Right cardiac atrium (tissue), 5 donors: ENCODE measurements around the gene ZNF597. TPM values are rescaled to one million over a fixed set of nuclear protein-coding genes. Genes with fewer than 3 reads are reported as not detected.
A peak's percentile ranks its signal among the peaks of the same experiment; 100 is the strongest.

Experiments
- ATAC-seq, 2 donors: fragments of 200-7000 bp; cut with Tn5 transposase; one replicate each; pipeline versions ENCODE4 v1.8.0 to v1.9.1; 2020; ENCODE audit warnings: moderate library complexity in 2 of 2, mild to moderate bottlenecking in 1 of 2
- DNase-seq, 3 donors: peaks; one replicate each; pipeline ENCODE4 v3.0.0-alpha.2; 2020
- H3K27ac ChIP-seq: one replicate; pipeline ENCODE4 v1.5.1; 2013; ENCODE audit warnings: mild to moderate bottlenecking, low read length, control low read depth, moderate library complexity
- H3K27me3 ChIP-seq: one replicate; pipeline ENCODE4 v1.6.1; 2013; ENCODE audit not compliant: control insufficient read depth, insufficient read depth
- H3K4me1 ChIP-seq: one replicate; pipeline ENCODE4 v1.6.1; 2013; ENCODE audit warnings: low read length; ENCODE audit not compliant: control insufficient read depth, insufficient read depth
- H3K4me3 ChIP-seq: one replicate; pipeline ENCODE4 v1.5.1; 2013; ENCODE audit warnings: low read length, control low read depth
- H3K9me3 ChIP-seq: one replicate; pipeline ENCODE4 v1.6.1; 2013; ENCODE audit warnings: low read length; ENCODE audit not compliant: control insufficient read depth
- WGBS: extraction: QIAGEN DNeasy Blood & Tissue Kit; methylation state at CpG from one replicate; pipeline ENCODE4 v1.1.7; 2013; 5-methylcytosine and 5-hydroxymethylcytosine counted together
- intact Hi-C, 4 donors: fragments of 100-400 bp; cut with DNase I; formaldehyde crosslinking; loops; one replicate each; pipeline versions ENCODE4 v1.11.0 to v1.14.0; 2022 to 2023
- polyA plus RNA-seq: library from polyadenylated mRNA; stranded (reverse); fragments of 200-250 nt; gene quantifications from one replicate; pipeline ENCODE4 v1.2.3, GENCODE V29; 2013
- total RNA-seq, 4 donors: library from RNA; stranded (reverse); fragmentation: NEBNext Ultra II Directional; extraction: Animal tissue kit (Norgen Biotek cat#: 25700); gene quantifications; one replicate each; pipeline ENCODE4 v1.2.1, GENCODE V29; 2021
- donor health status: healthy with polysubstance abuse.
- donor health status: DM: no; HTN: yes; CAD: no.
- donor health status: DM: no; HTN: no; CAD: no.
- donor health status: DM: no; HTN: yes; CAD: no; lungs with severe emphysema.
- donor health status: DM: yes; HTN: yes; CAD: no.

Gene ZNF597
- total and polyA plus RNA-seq, 5 donors = 0.88 to 3.5 (median 2.1) TPM

GRCh38 chr16:3444032-3444388 is 706 bp upstream of the ZNF597 start:
- peak overlapping the region; percentile 76 for H3K27ac ChIP-seq
- no peaks in the 10 kb centered on the region for H3K9me3 ChIP-seq
- H3K27me3 ChIP-seq = no peaks in the 10 kb centered on the region
- no peaks in the 10 kb centered on the region for H3K4me1 ChIP-seq
- ATAC-seq = peak; percentile 69 to 73
- DNase-seq = no peak
- 40% methylated on average over 10 of the region's 10 CpGs for WGBS
- H3K4me3 ChIP-seq = peak overlapping the region; percentile 63
- intact Hi-C loops = no loop called here

DNA sequence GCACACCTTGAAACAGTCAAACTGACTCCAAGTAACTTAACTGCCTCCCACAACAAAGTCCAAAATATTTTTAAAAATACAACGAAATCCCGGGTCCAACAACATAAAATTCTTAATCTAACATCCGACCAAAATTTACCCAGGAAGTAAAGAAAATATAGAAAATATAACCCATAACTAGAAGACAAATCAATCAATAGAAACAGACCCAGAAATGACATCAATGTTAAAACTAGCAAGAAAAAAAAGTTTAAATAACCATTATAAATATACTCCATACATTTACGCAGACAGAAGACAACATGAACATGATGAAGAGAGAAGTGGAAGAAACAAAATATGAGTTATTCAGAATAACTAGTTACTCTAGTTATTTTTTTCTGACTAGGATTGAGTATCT is 3.7 kb downstream of the ZNF597 start:
- Histone ChIP-seq H3K9me3 (no peaks in the 10 kb centered on the region), H3K4me3 (no peak overlapping the region), H3K27ac (no peak overlapping the region), H3K27me3 (no peaks in the 10 kb centered on the region), H3K4me1 (no peaks in the 10 kb centered on the region)
- ATAC-seq (no peak), DNase-seq (no peak)
- intact Hi-C loops = no loop called here
- 91% methylated on average over 4 of the region's 4 CpGs for WGBS

DNA sequence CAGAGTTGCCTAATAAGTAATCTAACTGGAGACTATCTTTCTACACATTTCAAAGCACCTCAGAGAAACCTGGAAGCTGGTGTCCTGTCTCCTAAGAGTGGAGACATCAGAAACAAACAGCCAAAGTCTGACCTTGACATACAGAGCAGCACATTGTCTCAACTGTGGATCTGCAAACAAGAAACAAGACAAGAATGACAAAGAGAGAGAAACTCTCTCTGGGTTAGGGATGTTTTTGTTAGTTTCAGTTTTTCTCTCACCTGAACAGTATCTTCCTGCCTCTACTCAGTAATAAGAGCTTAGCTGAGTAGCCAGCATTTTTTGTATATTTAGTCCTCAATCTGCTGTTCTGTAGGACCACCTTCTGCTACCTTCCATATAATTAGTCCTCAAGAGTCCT is 8.9 kb downstream of the ZNF597 start:
- no peak overlapping the region for H3K27ac ChIP-seq
- intact Hi-C loops = no loop called here

GRCh38 chr16:3431779-3432219 is 11.5 kb downstream of the ZNF597 start:
- no peak overlapping the region for H3K4me3 ChIP-seq
- WGBS = 64% methylated on average over 26 of the region's 26 CpGs
- H3K9me3 ChIP-seq = no peaks in the 10 kb centered on the region
- peak; percentile 71 to 86 (median 80) for DNase-seq
- intact Hi-C loops = no loop called here
- H3K4me1 ChIP-seq = no peaks in the 10 kb centered on the region
- peak; percentile 71 to 83 for ATAC-seq
- no peak overlapping the region for H3K27ac ChIP-seq
- H3K27me3 ChIP-seq = no peaks in the 10 kb centered on the region

More for the DNA sequence above, 8.9 kb downstream of the ZNF597 start:
- no peaks in the 10 kb centered on the region for H3K27me3 ChIP-seq
- no peaks in the 10 kb centered on the region for H3K4me1 ChIP-seq
- ATAC-seq (no peak), DNase-seq (no peak)
- H3K9me3 ChIP-seq = no peaks in the 10 kb centered on the region
- no peak overlapping the region for H3K4me3 ChIP-seq

DNA sequence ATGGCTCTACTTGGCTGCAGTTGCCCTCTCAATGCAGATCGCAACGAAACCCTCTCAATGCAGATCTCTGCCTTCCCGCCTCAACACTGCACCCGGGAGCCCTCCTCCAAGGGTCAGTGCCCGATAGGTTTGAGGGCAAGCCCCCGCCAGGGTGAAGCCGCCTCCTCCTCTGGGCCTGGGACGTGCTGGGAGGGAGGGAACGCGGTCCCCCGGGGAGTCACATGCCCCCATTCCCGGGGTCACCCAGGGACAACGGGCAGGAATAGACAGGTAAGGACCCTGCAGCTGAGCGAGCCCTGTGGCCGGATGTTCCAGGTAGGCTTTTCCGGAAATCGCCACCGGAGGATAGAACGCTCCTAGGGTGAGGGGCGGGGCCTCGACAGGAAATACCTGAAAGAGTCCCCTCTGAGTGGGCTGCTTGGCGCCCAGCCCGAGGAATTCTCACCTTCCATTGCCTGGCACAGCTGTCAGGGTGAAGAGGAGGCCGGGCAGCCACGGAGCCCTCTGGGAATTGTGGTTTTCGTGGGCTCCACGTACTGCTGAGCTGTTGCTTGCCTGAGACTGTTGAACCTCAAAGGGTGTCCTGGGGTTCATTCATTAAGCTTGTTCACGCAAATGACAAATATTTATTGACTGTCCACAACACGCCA is 29.4 kb downstream of the ZNF597 start:
- intact Hi-C loops = loop anchor here in 1 of 4 donors (5.0 kb wide), 1 partner anchor 37 kb away; no protein-coding TSS in a partner anchor
- Histone ChIP-seq H3K4me1 (no peaks in the 10 kb centered on the region), H3K4me3 (no peak overlapping the region), H3K27me3 (no peaks in the 10 kb centered on the region), H3K9me3 (peaks cover 16% of the 10 kb centered on the region), H3K27ac (no peak overlapping the region)
- ATAC-seq (no peak), DNase-seq (no peak)
- 42% methylated on average over 29 of the region's 29 CpGs for WGBS

GRCh38 chr16:3408561-3409197 is 34.6 kb downstream of the ZNF597 start:
- ATAC-seq = no peak
- WGBS = 97% methylated on average over 12 of the region's 12 CpGs

GRCh38 chr16:3401719-3402397 is 41.4 kb downstream of the ZNF597 start:
- H3K27ac ChIP-seq = peak overlapping the region; percentile 92
- no peaks in the 10 kb centered on the region for H3K27me3 ChIP-seq
- intact Hi-C loops = loop anchor here in 3 of 4 donors (5.0 to 10.0 kb wide), 4 partner anchors 53 to 97 kb away; partner anchors contain the start of genes C16orf90 (in 1 of the 3), TIGD7 (in 1 of the 3) and ZNF75A (in 1 of the 3)
- 29% methylated on average over 17 of the region's 17 CpGs for WGBS
- peak overlapping the region; percentile 89 for H3K4me3 ChIP-seq
- DNase-seq (no peak), ATAC-seq (no peak)
- peaks cover 12% of the 10 kb centered on the region for H3K9me3 ChIP-seq
- H3K4me1 ChIP-seq = peaks cover 7% of the 10 kb centered on the region

More at GRCh38 chr16:3408561-3409197, 34.6 kb downstream of the ZNF597 start:
- H3K9me3 ChIP-seq = peaks cover 38% of the 10 kb centered on the region
- peak overlapping the region; percentile 2 for H3K4me3 ChIP-seq
- H3K27me3 ChIP-seq = no peaks in the 10 kb centered on the region
- peaks cover 3% of the 10 kb centered on the region for H3K4me1 ChIP-seq
- intact Hi-C loops = loop anchor here in 2 of 4 donors (10.0 kb wide), 3 partner anchors 46 to 104 kb away; partner anchors contain the start of genes C16orf90 (in 1 of the 2), TIGD7 (in 1 of the 2) and ZNF75A (in 1 of the 2)
- no peak for DNase-seq
- no peak overlapping the region for H3K27ac ChIP-seq

- Histone ChIP-seq H3K27me3 (no peaks in the 10 kb centered on the region), H3K4me3 (peak within 1 kb of the TSS; percentile 97), H3K4me1 (peaks cover 7% of the 10 kb centered on the region), H3K27ac (peak within 1 kb of the TSS; percentile 92), H3K9me3 (peaks cover 12% of the 10 kb centered on the region)
- intact Hi-C loops = loop anchor here in 3 of 4 donors (5.0 to 10.0 kb wide), 4 partner anchors 54 to 96 kb away; partner anchors contain the start of genes C16orf90 (in 1 of the 3), TIGD7 (in 1 of the 3) and ZNF75A (in 1 of the 3)
- DNase-seq (peak; percentile 98 to 99 (median 99)), ATAC-seq (peak; percentile 100)
- WGBS = under 1% methylated on average over 95 of the region's 95 CpGs
Observed at GRCh38 chr16:3400779-3401688, 42.3 kb downstream of the ZNF597 start, which contains the start of the genes ZNF174 and ZSCAN32. Gene ZNF174, plus strand, starts transcription at chr16:3401215. Its CDS starts 790 bp downstream, at chr16:3402005. Gene ZSCAN32, minus strand, starts transcription at chr16:3401004. Its CDS starts 3,447 bp downstream, at chr16:3397557.

DNA sequence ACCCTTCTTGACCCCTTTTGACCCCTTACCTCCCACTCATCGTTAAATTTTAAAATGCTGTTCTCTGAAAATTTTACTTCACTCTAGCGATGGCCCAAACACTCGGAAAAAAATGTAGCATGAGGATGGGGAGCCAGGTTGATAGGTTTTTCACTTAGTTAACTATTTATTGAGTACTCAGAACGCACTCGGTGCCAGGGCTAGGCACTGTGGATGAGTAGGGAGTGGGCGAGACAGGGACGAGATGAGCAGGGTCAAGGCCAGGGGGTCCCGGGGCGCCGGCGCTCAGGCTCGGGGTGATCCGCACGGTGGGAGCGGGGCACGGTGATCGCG is 42.9 kb downstream of the ZNF597 start:
- ATAC-seq (no peak), DNase-seq (no peak)
- H3K9me3 ChIP-seq = peaks cover 10% of the 10 kb centered on the region
- under 1% methylated on average over 18 of the region's 18 CpGs for WGBS
- H3K4me1 ChIP-seq = peaks cover 7% of the 10 kb centered on the region
- H3K27me3 ChIP-seq = no peaks in the 10 kb centered on the region
- peak overlapping the region; percentile 97 for H3K4me3 ChIP-seq
- peak overlapping the region; percentile 61 for H3K27ac ChIP-seq
- intact Hi-C loops = loop anchor here in 3 of 4 donors (5.0 to 10.0 kb wide), 4 partner anchors 54 to 96 kb away; partner anchors contain the start of genes C16orf90 (in 1 of the 3), TIGD7 (in 1 of the 3) and ZNF75A (in 1 of the 3)
